Measurements from ENCODE around the gene SCO2. TPM values are rescaled to one million over a fixed set of nuclear protein-coding genes. Genes with fewer than 3 reads are reported as not detected.
A peak's percentile ranks its signal among the peaks of the same experiment; 100 is the strongest.

Gene SCO2
- total and polyA plus RNA-seq, 2 of the 13 experiments (the other 11 are each of a cell fraction or from before 2014, with no cell fraction given), result 0.32 to 3.7 TPM

GRCh38 chr22:50530877-50531545 lies 5.6 kb upstream of the SCO2 start (continued):
- no peak for TF ChIP-seq ZNF574 (CRISPR knock-in tag; IDR thresholded peaks at IDR 0.05)
- TF ChIP-seq TEF (CRISPR knock-in tag; IDR thresholded peaks at IDR 0.05), result no peak
- no peak for TF ChIP-seq TFE3 (CRISPR knock-in tag; IDR thresholded peaks at IDR 0.05)
- TF ChIP-seq NFIB (CRISPR knock-in tag; IDR thresholded peaks at IDR 0.05; ENCODE audit: borderline replicate concordance), result no peak
- TF ChIP-seq DBP (CRISPR knock-in tag; IDR thresholded peaks at IDR 0.05; ENCODE audit: not compliant biosample characterization), result no peak
- TF ChIP-seq ZNF33B (CRISPR knock-in tag; IDR thresholded peaks at IDR 0.05), result no peak
- no peak for TF ChIP-seq ZNF83 (CRISPR knock-in tag; IDR thresholded peaks at IDR 0.05; ENCODE audit: borderline replicate concordance)
- no peak for TF ChIP-seq ZIK1 (CRISPR knock-in tag; IDR thresholded peaks at IDR 0.05; ENCODE audit: borderline replicate concordance, low read depth)
- TF ChIP-seq ISX (CRISPR knock-in tag; conservative IDR thresholded peaks at IDR 0.05), result no peak
- TF ChIP-seq ZNF275 (CRISPR knock-in tag; IDR thresholded peaks at IDR 0.05; ENCODE audit: borderline replicate concordance), result no peak
- TF ChIP-seq POLR2A (IDR thresholded peaks at IDR 0.05; ENCODE audit: insufficient read depth in 1 of 2, low read depth in 2 of 2, low read length in 2 of 2), result peak in 1 of 2 experiments; percentile 20; a peak in 1 of 4 replicates
- TF ChIP-seq PAWR (CRISPR knock-in tag; IDR thresholded peaks at IDR 0.05; ENCODE audit: borderline replicate concordance), result no peak
- no peak for TF ChIP-seq LBX2 (CRISPR knock-in tag; IDR thresholded peaks at IDR 0.05; ENCODE audit: borderline replicate concordance)
- TF ChIP-seq NCOA2 (CRISPR knock-in tag; IDR thresholded peaks at IDR 0.05), result no peak
- no peak for TF ChIP-seq ZNF605 (CRISPR knock-in tag; IDR thresholded peaks at IDR 0.05)
- TF ChIP-seq PRDM10 (CRISPR knock-in tag; IDR thresholded peaks at IDR 0.05; ENCODE audit: low read depth), result no peak
- TF ChIP-seq TGIF2 (CRISPR knock-in tag; IDR thresholded peaks at IDR 0.05), result no peak
- TF ChIP-seq KDM5A (IDR thresholded peaks at IDR 0.05; ENCODE audit: borderline replicate concordance, low read length), result no peak

Data from HepG2 (cell line).